Measurements from ENCODE around the gene NUBP2.

- TF ChIP-seq POLR2A (IDR thresholded peaks at IDR 0.05) (no peak), EP300 (IDR thresholded peaks at IDR 0.05) (no peak), POLR2AphosphoS5 (IDR thresholded peaks at IDR 0.05) (no peak)
Measured at GRCh38 chr16:1823821-1824220, 41.1 kb downstream of the NUBP2 start.

All from gastroesophageal sphincter (tissue), 2 donors.